GM10266 (cell line): ENCODE results near the gene ASPRV1.

ENCODE experiments used
- DNase-seq: peaks from one replicate; pipeline ENCODE4 v3.0.0; 2012; ENCODE audit errors: extremely low spot score
- CTCF ChIP-seq: IDR thresholded peaks from 2 replicates; pipeline ENCODE4 v1.5.1; 2012; ENCODE audit warnings: mild to moderate bottlenecking, low read depth; ENCODE audit not compliant: control insufficient read depth, insufficient read depth; ENCODE audit errors: missing control alignments

The ASPRV1 gene

GRCh38 chr2:69994166-69994565 is 32.7 kb upstream of the ASPRV1 start:
- no peak for DNase-seq
- TF ChIP-seq CTCF: no peak

GRCh38 chr2:69993708-69994107 is 32.3 kb upstream of the ASPRV1 start:
- DNase-seq: no peak
- no peak for TF ChIP-seq CTCF

- DNase-seq: no peak
- TF ChIP-seq CTCF: no peak
Observed at GRCh38 chr2:69993048-69993565, 31.7 kb upstream of the ASPRV1 start.

- no peak for TF ChIP-seq CTCF
- DNase-seq: no peak
Observed at GRCh38 chr2:69992310-69993047, 31.0 kb upstream of the ASPRV1 start.

- TF ChIP-seq CTCF: no peak
- no peak for DNase-seq
Observed at GRCh38 chr2:69989441-69990105, 28.1 kb upstream of the ASPRV1 start.

- no peak for TF ChIP-seq CTCF
- no peak for DNase-seq
Observed at GRCh38 chr2:69989009-69989408, 27.6 kb upstream of the ASPRV1 start.

GRCh38 chr2:69988086-69988635 is 26.7 kb upstream of the ASPRV1 start:
- no peak for DNase-seq
- TF ChIP-seq CTCF: no peak
